Hepatocyte (in vitro differentiated cells): ENCODE data around the gene TMEM11. TPM values are rescaled to one million over a fixed set of nuclear protein-coding genes. Genes with fewer than 3 reads are reported as not detected.

Source experiments
- DNase-seq: peaks from one replicate; pipeline ENCODE4 v3.0.0-alpha.2; 2016; ENCODE audit warnings: low spot score
- H2AFZ ChIP-seq: fragments of 200-600 bp; sonication (generic); 2 replicates; pipeline ENCODE4 v1.6.0; 2016; ENCODE audit warnings: antibody characterized with exemption, mild to moderate bottlenecking
- H3K27ac ChIP-seq: fragments of 200-600 bp; sonication (generic); 2 replicates; pipeline ENCODE4 v1.5.1; 2016; ENCODE audit warnings: mild to moderate bottlenecking
- H3K27me3 ChIP-seq: fragments of 200-600 bp; sonication (generic); 2 replicates; pipeline ENCODE4 v1.6.1; 2016
- H3K36me3 ChIP-seq: fragments of 200-600 bp; sonication (generic); replicated peaks from 2 replicates; pipeline ENCODE4 v1.5.1; 2016; ENCODE audit warnings: low read depth; ENCODE audit not compliant: insufficient read depth
- H3K4me1 ChIP-seq: fragments of 200-600 bp; sonication (generic); 2 replicates; pipeline ENCODE4 v1.5.1; 2016; ENCODE audit warnings: mild to moderate bottlenecking, moderate library complexity; ENCODE audit not compliant: insufficient read depth
- H3K4me2 ChIP-seq: fragments of 200-600 bp; sonication (generic); 2 replicates; pipeline ENCODE4 v1.6.0; 2016
- H3K4me3 ChIP-seq: fragments of 200-600 bp; sonication (generic); 2 replicates; pipeline ENCODE4 v1.5.1; 2016; ENCODE audit warnings: mild to moderate bottlenecking
- H3K79me2 ChIP-seq: fragments of 200-600 bp; sonication (generic); 2 replicates; pipeline ENCODE4 v1.6.0; 2017; ENCODE audit warnings: mild to moderate bottlenecking
- H3K9me2 ChIP-seq: fragments of 200-600 bp; sonication (generic); replicated peaks from 2 replicates; pipeline ENCODE4 v1.6.0; 2017; ENCODE audit warnings: mild to moderate bottlenecking; ENCODE audit not compliant: insufficient read depth
- H3K9me3 ChIP-seq: fragments of 200-600 bp; sonication (generic); 2 replicates; pipeline ENCODE4 v1.5.1; 2016; ENCODE audit warnings: low read depth, mild to moderate bottlenecking
- H4K20me1 ChIP-seq: fragments of 200-600 bp; sonication (generic); 2 replicates; pipeline ENCODE4 v1.6.0; 2016; ENCODE audit warnings: mild to moderate bottlenecking; ENCODE audit not compliant: insufficient read depth, poor library complexity, severe bottlenecking
- EZH2 ChIP-seq: fragments of 200-600 bp; sonication (generic); IDR thresholded peaks from 2 replicates; pipeline ENCODE4 v1.6.1; 2016; ENCODE audit warnings: antibody characterized with exemption, mild to moderate bottlenecking, borderline replicate concordance
- EZH2phosphoT487 ChIP-seq: fragments of 200-600 bp; sonication (generic); IDR thresholded peaks from one replicate; pipeline ENCODE4 v1.6.1; 2018; ENCODE audit warnings: antibody characterized with exemption, mild to moderate bottlenecking, low read depth, moderate library complexity; ENCODE audit not compliant: unreplicated experiment, severe bottlenecking
- WGBS: methylation state at CpG from one replicate; pipeline ENCODE4 v1.1.6; 2016; ENCODE audit warnings: low lambda C conversion rate; ENCODE audit errors: missing lambda C conversion rate; 5-methylcytosine and 5-hydroxymethylcytosine counted together
- polyA plus RNA-seq: library from polyadenylated mRNA; unstranded; fragments of >200 nt; fragmentation: Nextera tagmentation; extraction: Ambion mirVana; gene quantifications from 2 replicates; pipeline ENCODE4 v1.2.1, GENCODE V29; 2016
- total RNA-seq: library from RNA; depleted of rRNA; stranded (reverse); fragments of >200 nt; gene quantifications from 2 replicates; pipeline ENCODE4 v1.2.3, GENCODE V29; 2014
- TF ChIP-seq, protein P1 (sequence below): fragments of 200-600 bp; sonication (generic); IDR thresholded peaks from 2 replicates; pipeline ENCODE4 v1.5.1; 2016; ENCODE audit warnings: antibody characterized with exemption, mild to moderate bottlenecking; ENCODE audit not compliant: poor library complexity

The TMEM11 gene, protein sequence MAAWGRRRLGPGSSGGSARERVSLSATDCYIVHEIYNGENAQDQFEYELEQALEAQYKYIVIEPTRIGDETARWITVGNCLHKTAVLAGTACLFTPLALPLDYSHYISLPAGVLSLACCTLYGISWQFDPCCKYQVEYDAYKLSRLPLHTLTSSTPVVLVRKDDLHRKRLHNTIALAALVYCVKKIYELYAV
- total RNA-seq = 18.4 and 21.6 TPM in 2 replicates
- polyA plus RNA-seq = 55.4 and 78.1 TPM in 2 replicates

- H3K4me1 ChIP-seq = peaks cover 23% of the 10 kb centered on the region
- H3K27me3 ChIP-seq = no peaks in the 10 kb centered on the region
- H3K9me3 ChIP-seq = no peaks in the 10 kb centered on the region
- TF ChIP-seq, protein P1, sequence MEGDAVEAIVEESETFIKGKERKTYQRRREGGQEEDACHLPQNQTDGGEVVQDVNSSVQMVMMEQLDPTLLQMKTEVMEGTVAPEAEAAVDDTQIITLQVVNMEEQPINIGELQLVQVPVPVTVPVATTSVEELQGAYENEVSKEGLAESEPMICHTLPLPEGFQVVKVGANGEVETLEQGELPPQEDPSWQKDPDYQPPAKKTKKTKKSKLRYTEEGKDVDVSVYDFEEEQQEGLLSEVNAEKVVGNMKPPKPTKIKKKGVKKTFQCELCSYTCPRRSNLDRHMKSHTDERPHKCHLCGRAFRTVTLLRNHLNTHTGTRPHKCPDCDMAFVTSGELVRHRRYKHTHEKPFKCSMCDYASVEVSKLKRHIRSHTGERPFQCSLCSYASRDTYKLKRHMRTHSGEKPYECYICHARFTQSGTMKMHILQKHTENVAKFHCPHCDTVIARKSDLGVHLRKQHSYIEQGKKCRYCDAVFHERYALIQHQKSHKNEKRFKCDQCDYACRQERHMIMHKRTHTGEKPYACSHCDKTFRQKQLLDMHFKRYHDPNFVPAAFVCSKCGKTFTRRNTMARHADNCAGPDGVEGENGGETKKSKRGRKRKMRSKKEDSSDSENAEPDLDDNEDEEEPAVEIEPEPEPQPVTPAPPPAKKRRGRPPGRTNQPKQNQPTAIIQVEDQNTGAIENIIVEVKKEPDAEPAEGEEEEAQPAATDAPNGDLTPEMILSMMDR = peak; percentile 10
- no peak for TF ChIP-seq EZH2phosphoT487
- no peaks in the 10 kb centered on the region for H3K9me2 ChIP-seq
- H3K27ac ChIP-seq = peak within 1 kb of the TSS; percentile 98
- peak; percentile 98 for DNase-seq
- under 1% methylated on average over 71 of the region's 76 CpGs for WGBS
- no peaks in the 10 kb centered on the region for H3K36me3 ChIP-seq
- peak within 1 kb of the TSS; percentile 60 for H2AFZ ChIP-seq
- H4K20me1 ChIP-seq = peaks cover 44% of the 10 kb centered on the region
- H3K4me2 ChIP-seq = peak within 1 kb of the TSS; percentile 94
- peaks cover 85% of the 10 kb centered on the region for H3K79me2 ChIP-seq
- peak within 1 kb of the TSS; percentile 81 for H3K4me3 ChIP-seq
Observed at GRCh38 chr17:21214015-21214776, at the start of gene TMEM11. TMEM11 (minus strand) TSS chr17:21214161; CDS start chr17:21214152, 9 bp downstream.

- no peaks in the 10 kb centered on the region for H3K79me2 ChIP-seq
- H3K4me2 ChIP-seq = no peak overlapping the region
- no peaks in the 10 kb centered on the region for H3K9me3 ChIP-seq
- DNase-seq = no peak
- H3K9me2 ChIP-seq = no peaks in the 10 kb centered on the region
- H4K20me1 ChIP-seq = no peaks in the 10 kb centered on the region
- no peaks in the 10 kb centered on the region for H3K27me3 ChIP-seq
- H3K36me3 ChIP-seq = no peaks in the 10 kb centered on the region
- WGBS = 75% methylated on average over 6 of the region's 6 CpGs
- H2AFZ ChIP-seq = no peak overlapping the region
- H3K4me3 ChIP-seq = no peak overlapping the region
- H3K27ac ChIP-seq = no peak overlapping the region
- H3K4me1 ChIP-seq = no peaks in the 10 kb centered on the region
- TF ChIP-seq, protein P1 = no peak
- TF ChIP-seq EZH2 = no peak
- TF ChIP-seq EZH2phosphoT487 = no peak
Observed at GRCh38 chr17:21263376-21263775, 49.4 kb upstream of the TMEM11 start.

- Histone ChIP-seq H3K4me2 (no peak overlapping the region), H3K27ac (no peak overlapping the region), H3K4me3 (no peak overlapping the region), H3K9me2 (no peaks in the 10 kb centered on the region), H3K79me2 (no peaks in the 10 kb centered on the region), H3K9me3 (no peaks in the 10 kb centered on the region), H4K20me1 (no peaks in the 10 kb centered on the region), H2AFZ (no peak overlapping the region), H3K36me3 (no peaks in the 10 kb centered on the region), H3K27me3 (no peaks in the 10 kb centered on the region), H3K4me1 (no peaks in the 10 kb centered on the region)
- WGBS = 86% methylated on average over 12 of the region's 12 CpGs
- DNase-seq = no peak
- no peak for TF ChIP-seq EZH2phosphoT487
- no peak for TF ChIP-seq EZH2
- TF ChIP-seq, protein P1 = no peak
Observed at GRCh38 chr17:21262259-21262993, 48.5 kb upstream of the TMEM11 start.
